Hematopoietic multipotent progenitor cell treated with erythropoietin and hydrocortisone succinate and interleukin-3 and kit ligand, for 15 days (in vitro differentiated cells): ENCODE data around the gene MAP4K3.
"Not testable (repeated sequence)": the region's sequence is repeated elsewhere in the genome, so short reads cannot be mapped to it uniquely, and the experiment has no call there.

ENCODE experiments used
- DNase-seq: peaks from one replicate; pipeline ENCODE4 v3.0.0-alpha.2; 2015; ENCODE audit warnings: low spot score

MAP4K3 gene

GRCh38 chr2:39370101-39370500, 67.0 kb downstream of the MAP4K3 start:
- no peak for DNase-seq

- DNase-seq, result no peak
Observed at GRCh38 chr2:39368846-39369245, 68.2 kb downstream of the MAP4K3 start.

DNA sequence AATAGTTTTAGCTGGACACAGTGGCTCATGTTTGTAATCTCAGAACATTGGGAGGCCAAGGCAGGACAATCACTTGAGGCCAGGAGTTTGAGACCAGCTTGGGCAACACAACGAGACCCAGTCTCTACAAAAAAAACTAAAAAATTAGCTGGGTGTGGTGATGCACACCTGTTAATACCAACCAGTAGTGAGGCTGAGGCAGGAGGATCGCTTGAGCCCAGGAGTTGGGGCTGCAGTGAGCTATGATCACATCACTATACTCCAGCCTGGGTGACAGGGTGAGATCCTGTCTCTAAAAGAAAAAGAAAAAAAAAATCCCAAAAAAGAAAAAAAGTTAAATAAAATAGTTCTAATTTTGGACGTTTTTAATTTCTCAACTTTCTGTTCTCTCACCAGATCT, 68.7 kb downstream of the MAP4K3 start:
- no peak for DNase-seq

DNA sequence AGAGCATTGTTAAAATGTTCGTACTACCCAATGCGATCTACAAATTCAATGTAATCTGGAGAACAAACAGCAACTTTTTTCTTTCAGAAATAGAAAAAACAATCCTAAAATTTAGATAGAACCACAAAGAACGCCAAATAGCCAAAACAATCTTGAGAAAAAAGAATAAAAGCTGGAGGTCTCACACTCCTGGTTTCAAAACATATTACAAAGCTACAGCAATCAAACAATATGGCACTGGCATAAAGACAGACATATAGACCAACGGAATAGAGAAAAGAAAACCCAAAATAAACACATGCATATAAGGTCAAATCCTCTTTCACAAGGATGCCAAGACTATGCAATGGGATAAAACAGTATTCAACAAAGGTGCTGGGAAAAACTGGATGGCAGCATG, 74.5 kb downstream of the MAP4K3 start:
- DNase-seq, result no peak

DNA sequence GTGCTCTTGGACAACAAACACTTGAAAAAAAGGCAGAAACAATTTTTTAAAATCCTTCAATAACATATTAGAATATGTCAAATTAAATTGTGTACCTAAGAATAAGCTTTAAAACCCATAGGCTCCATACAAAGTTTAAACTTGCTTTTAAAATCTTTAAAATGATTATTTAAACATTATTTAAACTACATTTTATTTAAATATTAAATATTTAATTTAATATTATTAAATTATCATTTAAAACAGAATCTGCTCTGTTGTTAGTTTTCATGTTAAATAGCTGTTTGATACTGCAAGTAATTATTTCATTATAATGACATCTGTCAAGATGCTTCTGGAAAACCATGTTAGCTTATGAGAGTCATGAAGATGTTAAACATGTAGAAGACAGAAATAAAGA, 75.6 kb downstream of the MAP4K3 start:
- DNase-seq, result no peak

- not testable (repeated sequence) for DNase-seq
Observed at GRCh38 chr2:39360342-39360741, 76.7 kb downstream of the MAP4K3 start.

- no peak for DNase-seq
Observed at GRCh38 chr2:39359453-39360038, 77.5 kb downstream of the MAP4K3 start.

DNA sequence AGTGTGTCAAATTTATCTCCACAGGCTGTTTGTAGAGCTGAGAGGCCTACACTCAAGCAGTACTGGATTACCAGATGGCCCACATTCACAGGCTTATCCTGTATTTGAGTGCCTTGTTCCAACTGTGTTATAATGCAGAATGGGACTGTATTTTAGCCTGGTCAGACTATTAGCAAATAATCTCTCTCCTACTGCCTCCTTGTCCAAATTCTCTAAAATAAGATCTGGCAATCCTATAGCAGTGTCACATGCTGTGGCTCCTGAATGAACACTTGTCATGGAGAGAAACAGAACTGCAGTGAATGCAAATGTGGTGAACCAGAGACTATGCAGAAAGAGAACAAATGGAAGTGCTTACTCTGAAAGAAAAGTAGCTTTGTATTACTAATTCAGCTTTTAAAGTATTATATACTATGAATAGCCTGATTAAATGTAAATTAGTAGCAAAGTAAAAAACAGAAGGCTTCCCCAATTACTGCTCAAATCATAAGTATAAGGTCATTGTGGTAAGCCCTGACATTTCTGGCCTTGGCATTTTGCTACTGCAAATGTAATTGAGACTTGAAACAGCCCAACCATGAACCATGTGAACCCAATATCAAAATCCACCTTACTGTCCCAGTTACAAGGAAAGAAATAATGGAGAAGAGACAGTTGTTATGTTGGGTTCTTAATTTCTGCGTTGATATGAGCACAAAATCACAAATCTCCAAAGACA, 80.0 kb downstream of the MAP4K3 start:
- no peak for DNase-seq

DNA sequence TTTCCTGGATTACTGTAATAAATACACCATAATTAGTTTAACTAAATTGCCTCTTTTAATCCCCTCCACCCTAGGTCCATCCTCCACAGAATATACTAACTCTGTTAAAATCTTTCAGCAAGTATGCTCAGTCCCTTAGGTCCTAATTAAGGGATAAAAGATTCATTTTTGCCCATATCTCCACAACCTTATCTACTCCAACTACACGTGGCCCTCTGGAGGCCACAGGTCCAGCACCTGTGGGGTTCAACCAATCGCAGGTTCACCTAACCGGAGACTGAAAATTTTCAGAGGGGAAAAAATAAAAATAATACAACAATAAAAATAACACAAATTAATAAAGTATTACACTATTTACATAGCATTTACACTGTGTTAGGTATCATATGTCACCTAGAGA, 86.4 kb downstream of the MAP4K3 start:
- DNase-seq, result no peak

DNA sequence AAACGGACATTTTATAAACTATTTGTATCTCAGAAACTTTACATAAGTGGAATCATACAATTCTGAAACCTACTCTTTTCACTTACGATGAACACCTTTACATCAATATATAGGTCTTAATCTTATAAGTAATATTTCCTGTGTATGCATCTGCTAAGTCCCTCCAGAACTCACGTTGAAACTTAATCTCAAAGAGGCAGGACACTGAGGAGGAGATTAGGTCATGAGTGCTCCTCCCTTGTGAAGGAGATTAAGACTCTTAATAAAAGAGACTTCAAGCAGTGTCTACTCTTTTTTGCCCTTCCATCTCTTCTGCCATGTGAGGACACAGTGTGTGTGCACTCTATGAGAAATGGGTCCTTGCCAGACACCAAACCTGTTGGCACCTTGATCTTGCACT, 98.6 kb downstream of the MAP4K3 start:
- no peak for DNase-seq

GRCh38 chr2:39335930-39336329, 101.2 kb downstream of the MAP4K3 start:
- DNase-seq, result no peak

DNA sequence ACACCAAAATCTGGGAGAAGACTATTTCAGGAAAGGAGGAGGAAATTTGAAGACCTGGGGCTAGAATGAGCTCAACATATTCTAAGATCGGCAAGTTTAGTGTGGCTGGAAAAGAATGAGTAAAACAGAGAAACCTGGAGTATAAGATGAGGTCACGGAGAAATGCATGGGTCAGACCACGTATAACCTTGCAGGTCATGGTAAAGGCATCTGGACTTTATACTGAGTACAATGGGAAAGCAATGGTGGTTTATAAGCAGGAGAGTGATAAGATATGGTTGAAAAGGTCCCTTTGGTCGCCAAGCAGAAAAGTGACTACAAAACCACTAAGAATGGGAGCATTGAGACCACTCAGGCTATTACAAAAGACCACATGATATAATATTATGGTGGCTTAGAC, 102.1 kb downstream of the MAP4K3 start:
- no peak for DNase-seq

- DNase-seq, result no peak
Observed at GRCh38 chr2:39334529-39334928, 102.6 kb downstream of the MAP4K3 start.

GRCh38 chr2:39326644-39327043, 110.4 kb downstream of the MAP4K3 start:
- DNase-seq, result no peak

DNA sequence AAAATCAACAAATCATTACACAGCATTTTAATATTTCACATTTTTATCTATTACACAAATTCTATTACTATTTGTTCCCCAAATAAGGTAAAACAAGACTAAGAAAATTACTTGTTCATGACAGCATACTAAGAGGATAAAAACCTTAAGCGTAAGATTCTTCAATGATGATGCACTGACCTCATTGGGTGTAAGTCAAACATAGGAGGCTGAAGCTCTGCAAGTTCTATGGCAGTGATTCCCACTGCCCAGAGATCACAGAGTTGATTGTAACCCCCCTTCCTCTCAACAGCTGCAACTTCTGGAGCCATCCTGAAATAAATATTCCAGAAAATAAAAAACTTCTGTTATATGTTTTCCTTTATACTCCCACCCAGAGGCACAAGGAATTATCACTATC, 111.1 kb downstream of the MAP4K3 start:
- no peak for DNase-seq

- DNase-seq, result not testable (repeated sequence)
Observed at GRCh38 chr2:39321056-39322035, 115.7 kb downstream of the MAP4K3 start.

DNA sequence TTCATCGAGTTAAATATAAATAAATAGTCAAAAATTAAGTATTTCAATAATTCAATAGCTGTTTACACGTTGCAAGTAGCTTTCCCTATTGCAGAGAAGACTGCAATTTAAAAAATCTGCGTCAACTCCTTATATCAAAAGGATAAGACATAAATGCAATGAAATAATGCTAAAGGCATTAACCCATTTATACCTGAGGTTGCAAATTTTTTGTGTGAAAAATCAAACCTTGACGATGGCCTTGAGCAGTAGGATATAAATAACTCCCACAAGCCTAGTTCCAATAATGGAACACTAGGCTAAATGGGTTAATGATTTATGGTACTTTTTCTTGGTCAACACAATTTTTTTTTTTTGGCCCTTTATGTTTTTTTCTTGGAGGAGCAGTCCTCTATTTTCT, 116.9 kb downstream of the MAP4K3 start:
- DNase-seq, result no peak

- no peak for DNase-seq
Observed at GRCh38 chr2:39313575-39313974, 123.5 kb downstream of the MAP4K3 start.

DNA sequence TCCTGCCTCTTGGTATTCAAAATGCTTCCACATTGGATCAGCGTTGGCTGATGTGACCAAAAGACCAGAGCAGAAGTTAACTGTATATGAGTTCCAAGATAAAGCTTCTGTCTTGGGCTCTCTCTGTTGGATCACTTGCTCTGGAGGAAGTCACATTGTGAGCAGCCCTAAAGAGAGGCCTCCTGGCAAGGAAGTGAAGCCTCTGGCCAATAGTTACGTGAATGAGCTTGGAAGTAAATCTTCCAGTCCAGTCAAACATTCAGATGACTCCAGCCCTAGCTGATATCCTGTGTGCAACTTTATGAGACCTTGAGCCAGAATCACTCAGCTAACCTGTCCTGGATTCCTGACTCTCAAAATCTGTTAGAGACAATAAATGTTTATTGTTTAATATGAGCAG, 125.6 kb downstream of the MAP4K3 start:
- no peak for DNase-seq

- no peak for DNase-seq
Observed at GRCh38 chr2:39308778-39309177, 128.3 kb downstream of the MAP4K3 start.

DNA sequence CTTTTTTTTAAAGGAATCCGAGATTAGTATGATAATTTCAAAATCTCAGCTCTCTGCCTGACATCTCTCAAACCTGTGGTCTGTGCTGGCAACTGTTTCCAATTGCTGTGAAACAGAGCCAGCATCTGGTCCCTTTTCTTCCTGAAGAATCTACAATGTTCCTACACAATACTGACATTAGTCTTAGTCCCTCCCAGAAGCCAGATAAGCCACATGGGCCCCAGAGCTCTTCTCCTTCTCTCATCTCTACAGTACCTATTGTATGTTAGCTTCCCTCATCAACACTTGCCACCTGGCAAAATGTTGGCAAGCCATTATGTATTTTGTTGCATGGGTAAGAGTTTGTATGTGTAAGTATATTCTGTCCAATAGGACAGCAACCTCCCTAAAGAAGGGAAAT, 130.5 kb downstream of the MAP4K3 start:
- no peak for DNase-seq

GRCh38 chr2:39304729-39305128, 132.4 kb downstream of the MAP4K3 start:
- no peak for DNase-seq

DNA sequence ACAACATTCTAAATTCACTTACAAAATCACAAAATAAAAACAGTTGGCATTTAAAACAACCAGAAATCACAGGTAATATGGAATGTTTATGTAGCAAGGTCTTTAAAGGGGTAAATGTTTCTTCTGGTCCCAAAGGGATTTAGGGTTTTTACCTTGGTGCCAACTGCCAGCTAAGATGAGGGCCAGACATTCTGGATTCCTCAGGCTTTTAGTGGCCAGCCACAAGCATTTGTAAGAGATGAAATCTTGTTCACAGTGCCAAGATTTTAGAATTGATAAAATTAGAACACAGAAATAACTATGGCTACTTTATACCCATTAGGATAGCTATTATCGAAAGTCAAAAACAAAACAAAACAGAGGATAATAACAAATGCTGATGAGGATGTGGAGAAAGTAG, 132.9 kb downstream of the MAP4K3 start:
- DNase-seq, result no peak
